GM12874 (cell line): Measurements from ENCODE around the gene TULP4.

ENCODE experiments used
- CTCF ChIP-seq: IDR thresholded peaks from 2 replicates; pipeline ENCODE4 v1.5.1; 2011; ENCODE audit warnings: low read depth, mild to moderate bottlenecking, control low read depth, low read length, moderate library complexity; ENCODE audit not compliant: insufficient read depth

TULP4 gene

GRCh38 chr6:158501360-158502262, 189.3 kb downstream of the TULP4 start:
- no peak for TF ChIP-seq CTCF

GRCh38 chr6:158502263-158502950, 190.1 kb downstream of the TULP4 start:
- TF ChIP-seq CTCF = no peak

GRCh38 chr6:158503222-158503621, 191.0 kb downstream of the TULP4 start:
- no peak for TF ChIP-seq CTCF

- TF ChIP-seq CTCF = no peak
Measured at GRCh38 chr6:158503846-158504245, 191.6 kb downstream of the TULP4 start.

GRCh38 chr6:158505194-158505593, 192.9 kb downstream of the TULP4 start:
- TF ChIP-seq CTCF = no peak

- 0 out of 2 replicates have a peak, but pooled peaks have one; percentile 9 for TF ChIP-seq CTCF
Measured at GRCh38 chr6:158506601-158507000, 194.3 kb downstream of the TULP4 start.

- no peak for TF ChIP-seq CTCF
Measured at GRCh38 chr6:158507174-158507573, 194.9 kb downstream of the TULP4 start.
